Neural cell (in vitro differentiated cells): Measurements from ENCODE around the gene CDH6. TPM values are rescaled to one million over a fixed set of nuclear protein-coding genes. Genes with fewer than 3 reads are reported as not detected.

Source experiments
- H2AFZ ChIP-seq: fragments of 200-600, 300-800 bp; sonication (generic), shearing (Covaris generic); 2 replicates; pipeline ENCODE4 v1.6.0; 2014; ENCODE audit warnings: low read depth, mild to moderate bottlenecking, antibody characterized with exemption, low read length, moderate library complexity
- H3F3A ChIP-seq: fragments of 200-600 bp; shearing (Covaris generic); 2 replicates; pipeline ENCODE4 v1.6.1; 2016; ENCODE audit warnings: mild to moderate bottlenecking, moderate library complexity, mixed read lengths, antibody characterized with exemption, low read length; ENCODE audit not compliant: insufficient read depth, poor library complexity, severe bottlenecking
- H3K27ac ChIP-seq: fragments of 200-600, 300-800 bp; sonication (generic), shearing (Covaris generic); 2 replicates; pipeline ENCODE4 v1.5.1; 2014; ENCODE audit warnings: mild to moderate bottlenecking, low read length, moderate library complexity
- H3K27me3 ChIP-seq: fragments of 300-800, 200-600 bp; sonication (generic), shearing (Covaris generic); 2 replicates; pipeline ENCODE4 v1.6.0; 2014; ENCODE audit warnings: mild to moderate bottlenecking, low read depth, low read length, moderate library complexity; ENCODE audit not compliant: insufficient read depth
- H3K36me3 ChIP-seq: fragments of 300-800, 200-600 bp; sonication (generic), shearing (Covaris generic); 2 replicates; pipeline ENCODE4 v1.5.1; 2014; ENCODE audit warnings: mild to moderate bottlenecking, antibody characterized with exemption, low read length, moderate library complexity; ENCODE audit not compliant: insufficient read depth
- H3K4me2 ChIP-seq: fragments of 300-800, 200-600 bp; sonication (generic), shearing (Covaris generic); 2 replicates; pipeline ENCODE4 v1.6.0; 2014; ENCODE audit warnings: mild to moderate bottlenecking, low read length
- H3K4me3 ChIP-seq: fragments of 300-800, 200-600 bp; sonication (generic), shearing (Covaris generic); 2 replicates; pipeline ENCODE4 v1.5.1; 2014; ENCODE audit warnings: mild to moderate bottlenecking, low read length, moderate library complexity
- H3K79me2 ChIP-seq: fragments of 200-600 bp; shearing (Covaris generic); replicated peaks from 2 replicates; pipeline ENCODE4 v1.6.0; 2014; ENCODE audit warnings: mild to moderate bottlenecking, low read length, moderate library complexity; ENCODE audit not compliant: insufficient read depth
- H3K9ac ChIP-seq: fragments of 300-800, 200-600 bp; sonication (generic), shearing (Covaris generic); 2 replicates; pipeline ENCODE4 v1.6.1; 2016; ENCODE audit warnings: mild to moderate bottlenecking, low read length, mixed read lengths
- H3K9me2 ChIP-seq: fragments of 200-600 bp; shearing (Covaris generic); 2 replicates; pipeline ENCODE4 v1.6.1; 2016; ENCODE audit warnings: mild to moderate bottlenecking, low read length, mixed read lengths; ENCODE audit not compliant: insufficient read depth
- H3K9me3 ChIP-seq: fragments of 200-600, 300-800 bp; sonication (generic), shearing (Covaris generic); 2 replicates; pipeline ENCODE4 v1.6.1; 2016; ENCODE audit warnings: mild to moderate bottlenecking, mixed run types, low read length, moderate library complexity, mixed read lengths
- H4K20me1 ChIP-seq: fragments of 200-600 bp; shearing (Covaris generic); 2 replicates; pipeline ENCODE4 v1.6.1; 2016; ENCODE audit warnings: mild to moderate bottlenecking, mixed run types; ENCODE audit not compliant: insufficient read depth
- CTCF ChIP-seq: fragments of 450-650 bp; IDR thresholded peaks from 2 replicates; pipeline ENCODE4 v1.5.1; 2014; ENCODE audit warnings: antibody characterized with exemption, mild to moderate bottlenecking, moderate library complexity; ENCODE audit not compliant: poor library complexity, severe bottlenecking
- EP300 ChIP-seq: fragments of 450-650 bp; conservative IDR thresholded peaks from 2 replicates; pipeline ENCODE4 v1.6.1; 2014; ENCODE audit warnings: antibody characterized with exemption, mild to moderate bottlenecking, moderate library complexity; ENCODE audit not compliant: poor library complexity, severe bottlenecking
- EZH2 ChIP-seq: fragments of 200-600, 300-800 bp; shearing (Covaris generic), sonication (generic); IDR thresholded peaks from 2 replicates; pipeline ENCODE4 v1.6.1; 2014; ENCODE audit warnings: antibody characterized with exemption, low read length, borderline replicate concordance, mild to moderate bottlenecking; ENCODE audit not compliant: insufficient read depth, poor library complexity, severe bottlenecking
- MXI1 ChIP-seq: fragments of 450-650 bp; conservative IDR thresholded peaks from 2 replicates; pipeline ENCODE4 v1.6.1; 2014; ENCODE audit warnings: antibody characterized with exemption, mild to moderate bottlenecking; ENCODE audit not compliant: poor library complexity, severe bottlenecking
- POLR2AphosphoS5 ChIP-seq: IDR thresholded peaks from 2 replicates; pipeline ENCODE4 v1.6.1; 2012
- RAD21 ChIP-seq: fragments of 450-650 bp; conservative IDR thresholded peaks from 2 replicates; pipeline ENCODE4 v1.6.1; 2014; ENCODE audit warnings: antibody characterized with exemption, mild to moderate bottlenecking, moderate library complexity
- REST ChIP-seq: IDR thresholded peaks from 2 replicates; pipeline ENCODE4 v1.6.1; 2012; ENCODE audit warnings: borderline replicate concordance
- SMC3 ChIP-seq: fragments of 450-650 bp; conservative IDR thresholded peaks from 2 replicates; pipeline ENCODE4 v1.6.1; 2014; ENCODE audit warnings: antibody characterized with exemption, mild to moderate bottlenecking, moderate library complexity; ENCODE audit not compliant: poor library complexity
- TAF1 ChIP-seq: IDR thresholded peaks from 2 replicates; pipeline ENCODE4 v1.6.1; 2012; ENCODE audit warnings: low read depth
- polyA plus RNA-seq: library from polyadenylated mRNA; depleted of rRNA; stranded (reverse); fragments of >200 nt; gene quantifications from 2 replicates; pipeline ENCODE4 v1.2.3, GENCODE V29; 2014

Gene CDH6
- polyA plus RNA-seq, 1 donor from 2014 or later: 2.1 TPM

- H3K9me2 ChIP-seq: no peaks in the 10 kb centered on the region
- H3K79me2 ChIP-seq: peaks cover 8% of the 10 kb centered on the region
- no peak overlapping the region for H3K27ac ChIP-seq
Observed at GRCh38 chr5:31209334-31209733, 15.8 kb downstream of the CDH6 start.

GRCh38 chr5:31211098-31211497 lies 17.6 kb downstream of the CDH6 start:
- Histone ChIP-seq H3F3A (no peaks in the 10 kb centered on the region), H3K9me3 (no peaks in the 10 kb centered on the region), H3K9me2 (no peaks in the 10 kb centered on the region), H3K79me2 (peaks cover 9% of the 10 kb centered on the region), H3K4me3 (no peak overlapping the region), H3K27me3 (no peaks in the 10 kb centered on the region), H3K27ac (no peak overlapping the region), H2AFZ (no peak overlapping the region), H3K9ac (no peak overlapping the region), H3K4me2 (no peak overlapping the region), H3K36me3 (no peaks in the 10 kb centered on the region), H4K20me1 (no peaks in the 10 kb centered on the region)
- TF ChIP-seq CTCF (no peak), SMC3 (no peak), EZH2 (no peak), RAD21 (no peak), REST (no peak), MXI1 (no peak)

More at GRCh38 chr5:31209334-31209733, 15.8 kb downstream of the CDH6 start:
- Histone ChIP-seq H3K4me3 (no peak overlapping the region), H2AFZ (no peak overlapping the region), H3K4me2 (no peak overlapping the region), H3F3A (no peaks in the 10 kb centered on the region), H3K9me3 (no peaks in the 10 kb centered on the region), H3K27me3 (no peaks in the 10 kb centered on the region), H4K20me1 (no peaks in the 10 kb centered on the region), H3K9ac (no peak overlapping the region), H3K36me3 (no peaks in the 10 kb centered on the region)
- TF ChIP-seq REST: no peak
- TF ChIP-seq CTCF: no peak
- TF ChIP-seq RAD21: no peak
- no peak for TF ChIP-seq POLR2AphosphoS5
- no peak for TF ChIP-seq TAF1
- no peak for TF ChIP-seq SMC3
- no peak for TF ChIP-seq EZH2
- TF ChIP-seq MXI1: no peak
- no peak for TF ChIP-seq EP300
